Testis (tissue), 3 donors: ENCODE measurements around the gene R3HDM2. TPM values are rescaled to one million over a fixed set of nuclear protein-coding genes. Genes with fewer than 3 reads are reported as not detected.

ENCODE experiments used
- DNase-seq: peaks from one replicate; pipeline ENCODE4 v3.0.0-alpha.2; 2019
- H3K27ac ChIP-seq, 2 donors: fragments of 200-600 bp; sonication (generic); one replicate each; pipeline ENCODE4 v1.5.1; 2019
- H3K27me3 ChIP-seq: fragments of 200-600 bp; sonication (generic); one replicate; pipeline ENCODE4 v1.5.1; 2019
- H3K36me3 ChIP-seq: fragments of 200-600 bp; sonication (generic); one replicate; pipeline ENCODE4 v1.5.1; 2017; ENCODE audit warnings: low read depth; ENCODE audit errors: missing control alignments
- H3K4me1 ChIP-seq: fragments of 200-600 bp; sonication (generic); one replicate; pipeline ENCODE4 v1.5.1; 2019
- H3K4me3 ChIP-seq, 2 donors: fragments of 200-600 bp; sonication (generic); one replicate each; pipeline ENCODE4 v1.5.1; 2017 to 2019
- H3K9me3 ChIP-seq: fragments of 200-600 bp; sonication (generic); one replicate; pipeline ENCODE4 v1.5.1; 2017
- CTCF ChIP-seq, 3 experiments: fragments of 450-650 bp in 2 of 3; fragments of 200-600 bp in 1 of 3; sonication (generic) in 1 of 3; IDR thresholded peaks; one replicate each; pipeline ENCODE4 v1.5.1; 2016 to 2019; ENCODE audit warnings: antibody characterized with exemption in 3 of 3, mild to moderate bottlenecking in 2 of 3, moderate library complexity in 1 of 3
- POLR2A ChIP-seq: fragments of 450-650 bp; IDR thresholded peaks from one replicate; pipeline ENCODE4 v1.6.1; 2017; ENCODE audit warnings: antibody characterized with exemption, mild to moderate bottlenecking, moderate library complexity
- WGBS, 2 donors: methylation state at CpG; one replicate each; pipeline ENCODE4 v1.1.5; 2018; 5-methylcytosine and 5-hydroxymethylcytosine counted together
- intact Hi-C: fragments of 100-400 bp; cut with DNase I; formaldehyde crosslinking; loops from one replicate; pipeline ENCODE4 v1.15.1; 2023; ENCODE audit warnings: low total_unique reads
- polyA plus RNA-seq: library from polyadenylated mRNA; stranded (reverse); fragments of 350-450 nt; fragmentation: Illumina TruSeq; extraction: RNeasy Lipid Tissue Mini Kit (QIAGEN cat#74804); gene quantifications from one replicate; pipeline ENCODE4 v1.2.3, GENCODE V29; 2014; ENCODE audit warnings: low read depth, low replicate concordance; ENCODE audit not compliant: insufficient read depth
- total RNA-seq, 2 donors: library from RNA; depleted of rRNA; stranded (reverse); fragments of >200 nt; gene quantifications; one replicate each; pipeline ENCODE4 v1.2.3, GENCODE V29; 2016

The R3HDM2 gene
- total and polyA plus RNA-seq, 3 donors from 2014 or later: 54.6 to 93.9 (median 92.0) TPM

GRCh38 chr12:57268264-57268663 lies 162.6 kb downstream of the R3HDM2 start:
- intact Hi-C loops: no loop called here
- Histone ChIP-seq H3K4me1 (peaks cover 6% of the 10 kb centered on the region), H3K9me3 (no peaks in the 10 kb centered on the region), H3K36me3 (no peaks in the 10 kb centered on the region), H3K27me3 (no peaks in the 10 kb centered on the region), H3K27ac (no peak overlapping the region), H3K4me3 (no peak overlapping the region)
- DNase-seq: no peak
- 88 to 92% methylated on average over 7 of the region's 7 CpGs for WGBS, 2 donors
- TF ChIP-seq CTCF (IDR thresholded peaks at IDR 0.05): no peak
- no peak for TF ChIP-seq POLR2A

- Histone ChIP-seq H3K27me3 (no peaks in the 10 kb centered on the region), H3K36me3 (no peaks in the 10 kb centered on the region), H3K9me3 (no peaks in the 10 kb centered on the region), H3K4me1 (no peaks in the 10 kb centered on the region), H3K27ac (peak overlapping the region; percentile 3 to 30), H3K4me3 (no peak overlapping the region)
- TF ChIP-seq CTCF (IDR thresholded peaks at IDR 0.05) (no peak), POLR2A (no peak)
- DNase-seq: no peak
- intact Hi-C loops: no loop called here
Measured at GRCh38 chr12:57266681-57267080, 164.2 kb downstream of the R3HDM2 start.

GRCh38 chr12:57263096-57263495 lies 167.7 kb downstream of the R3HDM2 start:
- Histone ChIP-seq H3K36me3 (no peaks in the 10 kb centered on the region), H3K9me3 (no peaks in the 10 kb centered on the region), H3K4me1 (peaks cover 4% of the 10 kb centered on the region), H3K27ac (no peak overlapping the region), H3K4me3 (no peak overlapping the region), H3K27me3 (no peaks in the 10 kb centered on the region)
- no peak for DNase-seq
- TF ChIP-seq POLR2A (no peak), CTCF (IDR thresholded peaks at IDR 0.05) (no peak)
- 93 to 94% methylated on average over 2 of the region's 2 CpGs for WGBS, 2 donors
- intact Hi-C loops: no loop called here

- H3K9me3 ChIP-seq: no peaks in the 10 kb centered on the region
- intact Hi-C loops: no loop called here
- no peak overlapping the region for H3K4me3 ChIP-seq
- H3K36me3 ChIP-seq: no peaks in the 10 kb centered on the region
- DNase-seq: no peak
- 67 to 74% methylated on average over 3 of the region's 3 CpGs for WGBS, 2 donors
- H3K27ac ChIP-seq: no peak overlapping the region
- peaks cover 4% of the 10 kb centered on the region for H3K4me1 ChIP-seq
- TF ChIP-seq POLR2A (no peak), CTCF (IDR thresholded peaks at IDR 0.05) (no peak)
- no peaks in the 10 kb centered on the region for H3K27me3 ChIP-seq
Measured at GRCh38 chr12:57262126-57262822, 168.6 kb downstream of the R3HDM2 start.

- Histone ChIP-seq H3K9me3 (no peaks in the 10 kb centered on the region), H3K27me3 (no peaks in the 10 kb centered on the region), H3K27ac (no peak overlapping the region), H3K36me3 (no peaks in the 10 kb centered on the region), H3K4me3 (no peak overlapping the region), H3K4me1 (peaks cover 4% of the 10 kb centered on the region)
- TF ChIP-seq CTCF (IDR thresholded peaks at IDR 0.05) (no peak), POLR2A (no peak)
- no peak for DNase-seq
- intact Hi-C loops: no loop called here
- 40 to 47% methylated on average over 2 of the region's 2 CpGs for WGBS, 2 donors
Measured at GRCh38 chr12:57261428-57261865, 169.4 kb downstream of the R3HDM2 start.
